Thyroid gland (tissue), 4 donors: Measurements from ENCODE around the gene THSD7B. TPM values are rescaled to one million over a fixed set of nuclear protein-coding genes. Genes with fewer than 3 reads are reported as not detected.

Experiments used
- DNase-seq, 2 donors: peaks; one replicate each; pipeline ENCODE4 v3.0.0-alpha.2; 2019
- H3K27ac ChIP-seq, 3 donors: fragments of 200-600 bp; sonication (generic); 1 replicate in 2 of 3; 2 replicates in 1 of 3; pipeline ENCODE4 v1.5.1; 2016 to 2019; ENCODE audit warnings: mild to moderate bottlenecking in 1 of 3, moderate library complexity in 1 of 3
- H3K27me3 ChIP-seq: fragments of 200-600 bp; sonication (generic); one replicate; pipeline ENCODE4 v1.5.1; 2019
- H3K36me3 ChIP-seq, 2 donors: fragments of 200-600 bp; sonication (generic); one replicate each; pipeline ENCODE4 v1.5.1; 2016 to 2019
- H3K4me1 ChIP-seq, 2 donors: fragments of 200-600 bp; sonication (generic); one replicate each; pipeline ENCODE4 v1.5.1; 2017 to 2019
- H3K4me3 ChIP-seq, 3 donors: fragments of 200-600 bp; sonication (generic); replicated peaks in 1 of 3; 1 replicate in 2 of 3; 2 replicates in 1 of 3; pipeline ENCODE4 v1.5.1; 2016; ENCODE audit warnings: mild to moderate bottlenecking in 1 of 3
- H3K9me3 ChIP-seq: fragments of 200-600 bp; sonication (generic); one replicate; pipeline ENCODE4 v1.5.1; 2017
- POLR2A ChIP-seq, 2 donors: fragments of 450-650 bp; IDR thresholded peaks; one replicate each; pipeline ENCODE4 v1.6.1; 2017; ENCODE audit warnings: antibody characterized with exemption in 2 of 2, mild to moderate bottlenecking in 2 of 2, moderate library complexity in 1 of 2
- WGBS, 2 donors: methylation state at CpG; one replicate each; pipeline ENCODE4 v1.1.5; 2017; 5-methylcytosine and 5-hydroxymethylcytosine counted together
- intact Hi-C: fragments of 100-400 bp; cut with DNase I; formaldehyde crosslinking; loops from one replicate; pipeline ENCODE4 v1.15.1; 2023
- total RNA-seq, 4 donors: library from RNA; depleted of rRNA; stranded (reverse); fragments of >200 nt; gene quantifications; one replicate each; pipeline ENCODE4 v1.2.3, GENCODE V29; 2016
- TF ChIP-seq, protein P1 (sequence below), 6 experiments: fragments of 200-600 bp in 3 of 6; fragments of 450-650 bp in 3 of 6; sonication (generic) in 3 of 6; IDR thresholded peaks; one replicate each; pipeline ENCODE4 v1.5.1; 2016 to 2019; ENCODE audit warnings: antibody characterized with exemption in 6 of 6, mild to moderate bottlenecking in 2 of 6, inconsistent platforms in 1 of 6, moderate library complexity in 1 of 6

THSD7B gene
- total RNA-seq, 4 donors from 2014 or later: 0.29 to 1.2 (median 0.92) TPM

GRCh38 chr2:136809998-136810397 lies 44.7 kb downstream of the THSD7B start:
- Histone ChIP-seq H3K9me3 (no peaks in the 10 kb centered on the region), H3K27ac (no peak overlapping the region), H3K36me3 (no peaks in the 10 kb centered on the region), H3K4me3 (no peak overlapping the region), H3K27me3 (no peaks in the 10 kb centered on the region), H3K4me1 (no peaks in the 10 kb centered on the region)
- WGBS, 2 donors: 41 to 60% methylated on average over 4 of the region's 4 CpGs
- no peak for DNase-seq
- TF ChIP-seq, protein P1, sequence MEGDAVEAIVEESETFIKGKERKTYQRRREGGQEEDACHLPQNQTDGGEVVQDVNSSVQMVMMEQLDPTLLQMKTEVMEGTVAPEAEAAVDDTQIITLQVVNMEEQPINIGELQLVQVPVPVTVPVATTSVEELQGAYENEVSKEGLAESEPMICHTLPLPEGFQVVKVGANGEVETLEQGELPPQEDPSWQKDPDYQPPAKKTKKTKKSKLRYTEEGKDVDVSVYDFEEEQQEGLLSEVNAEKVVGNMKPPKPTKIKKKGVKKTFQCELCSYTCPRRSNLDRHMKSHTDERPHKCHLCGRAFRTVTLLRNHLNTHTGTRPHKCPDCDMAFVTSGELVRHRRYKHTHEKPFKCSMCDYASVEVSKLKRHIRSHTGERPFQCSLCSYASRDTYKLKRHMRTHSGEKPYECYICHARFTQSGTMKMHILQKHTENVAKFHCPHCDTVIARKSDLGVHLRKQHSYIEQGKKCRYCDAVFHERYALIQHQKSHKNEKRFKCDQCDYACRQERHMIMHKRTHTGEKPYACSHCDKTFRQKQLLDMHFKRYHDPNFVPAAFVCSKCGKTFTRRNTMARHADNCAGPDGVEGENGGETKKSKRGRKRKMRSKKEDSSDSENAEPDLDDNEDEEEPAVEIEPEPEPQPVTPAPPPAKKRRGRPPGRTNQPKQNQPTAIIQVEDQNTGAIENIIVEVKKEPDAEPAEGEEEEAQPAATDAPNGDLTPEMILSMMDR (IDR thresholded peaks at IDR 0.05): no peak
- no peak for TF ChIP-seq POLR2A (IDR thresholded peaks at IDR 0.05)
- intact Hi-C loops: no loop called here

DNA sequence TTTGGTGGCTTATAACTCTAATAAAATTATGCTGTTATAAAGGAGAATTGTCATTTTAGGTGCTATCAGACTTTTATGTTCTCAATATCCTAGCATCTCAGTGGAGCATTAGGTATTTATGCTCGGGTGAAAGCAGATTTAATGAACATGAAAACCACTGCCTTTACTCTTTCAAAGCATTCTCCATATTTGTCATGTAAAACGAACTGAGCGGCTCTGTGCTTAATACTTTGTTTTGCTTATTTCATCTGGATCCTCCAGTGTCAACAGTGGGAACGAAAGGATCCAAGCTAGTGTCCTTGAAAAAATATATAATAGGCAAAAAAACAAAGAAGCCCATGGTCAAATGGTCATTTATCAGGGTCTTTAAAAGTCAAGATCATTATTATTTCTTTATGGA lies 53.5 kb downstream of the THSD7B start:
- TF ChIP-seq, protein P1 (IDR thresholded peaks at IDR 0.05): no peak
- TF ChIP-seq POLR2A (IDR thresholded peaks at IDR 0.05): no peak
- Histone ChIP-seq H3K27me3 (no peaks in the 10 kb centered on the region), H3K9me3 (no peaks in the 10 kb centered on the region), H3K27ac (no peak overlapping the region), H3K4me1 (no peaks in the 10 kb centered on the region), H3K36me3 (no peaks in the 10 kb centered on the region), H3K4me3 (no peak overlapping the region)
- intact Hi-C loops: no loop called here
- no peak for DNase-seq
- WGBS, 2 donors: 75 to 76% methylated on average over 4 of the region's 4 CpGs

GRCh38 chr2:136823291-136823690 lies 57.9 kb downstream of the THSD7B start:
- H3K27me3 ChIP-seq: no peaks in the 10 kb centered on the region
- no peaks in the 10 kb centered on the region for H3K4me1 ChIP-seq
- H3K9me3 ChIP-seq: no peaks in the 10 kb centered on the region
- intact Hi-C loops: no loop called here
- TF ChIP-seq POLR2A (IDR thresholded peaks at IDR 0.05): no peak
- TF ChIP-seq, protein P1 (IDR thresholded peaks at IDR 0.05): no peak
- H3K27ac ChIP-seq: no peak overlapping the region
- 73 to 82% methylated on average over 7 of the region's 7 CpGs for WGBS, 2 donors
- no peak for DNase-seq
- H3K4me3 ChIP-seq: no peak overlapping the region
- H3K36me3 ChIP-seq: no peaks in the 10 kb centered on the region

DNA sequence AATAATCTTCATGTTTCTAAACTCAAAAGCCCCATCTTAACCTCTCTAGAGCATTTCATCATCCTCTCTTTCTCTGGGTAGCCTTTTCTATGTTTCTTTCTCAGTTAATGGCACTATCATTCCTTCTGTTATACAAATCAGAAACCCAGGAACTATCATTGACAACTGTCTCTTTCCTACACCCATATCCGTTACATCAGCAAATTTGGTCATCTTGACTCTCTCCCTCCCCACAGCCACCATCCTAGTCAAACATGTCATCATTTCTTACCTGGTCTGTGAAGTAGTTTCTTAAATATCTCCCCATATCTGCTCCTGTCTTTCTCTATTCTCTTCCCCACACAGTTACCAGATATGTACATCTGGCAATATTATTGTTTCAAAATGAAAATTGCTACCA lies 62.8 kb downstream of the THSD7B start:
- no peaks in the 10 kb centered on the region for H3K9me3 ChIP-seq
- intact Hi-C loops: no loop called here
- no peaks in the 10 kb centered on the region for H3K27me3 ChIP-seq
- TF ChIP-seq, protein P1 (IDR thresholded peaks at IDR 0.05): no peak
- TF ChIP-seq POLR2A (IDR thresholded peaks at IDR 0.05): no peak
- H3K4me3 ChIP-seq: no peak overlapping the region
- DNase-seq: no peak
- 91 to 93% methylated on average over 1 of the region's 1 CpG for WGBS, 2 donors
- H3K27ac ChIP-seq: no peak overlapping the region
- no peaks in the 10 kb centered on the region for H3K36me3 ChIP-seq
- H3K4me1 ChIP-seq: no peaks in the 10 kb centered on the region

GRCh38 chr2:136828774-136829173 lies 63.4 kb downstream of the THSD7B start:
- H3K4me3 ChIP-seq: no peak overlapping the region
- H3K36me3 ChIP-seq: no peaks in the 10 kb centered on the region
- H3K27me3 ChIP-seq: no peaks in the 10 kb centered on the region
- intact Hi-C loops: no loop called here
- no peak for TF ChIP-seq POLR2A (IDR thresholded peaks at IDR 0.05)
- TF ChIP-seq, protein P1 (IDR thresholded peaks at IDR 0.05): no peak
- H3K4me1 ChIP-seq: no peaks in the 10 kb centered on the region
- 45% methylated on average over 1 of the region's 1 CpG for WGBS, 2 donors
- H3K9me3 ChIP-seq: no peaks in the 10 kb centered on the region
- H3K27ac ChIP-seq: no peak overlapping the region
- no peak for DNase-seq
